Testis (tissue), 2 donors: ENCODE results near the gene COL9A1.

Source experiments
- CTCF ChIP-seq, 3 experiments: fragments of 450-650 bp in 2 of 3; fragments of 200-600 bp in 1 of 3; sonication (generic) in 1 of 3; IDR thresholded peaks; one replicate each; pipeline ENCODE4 v1.5.1; 2016 to 2019; ENCODE audit warnings: antibody characterized with exemption in 3 of 3, mild to moderate bottlenecking in 2 of 3, moderate library complexity in 1 of 3
- POLR2A ChIP-seq: fragments of 450-650 bp; IDR thresholded peaks from one replicate; pipeline ENCODE4 v1.6.1; 2017; ENCODE audit warnings: antibody characterized with exemption, mild to moderate bottlenecking, moderate library complexity

GRCh38 chr6:70303034-70303525 is at the start of gene COL9A1:
- TF ChIP-seq CTCF (IDR thresholded peaks at IDR 0.05) (no peak), POLR2A (no peak)
